HEK293 (cell line): Measurements from ENCODE around the gene PDGFC.
A peak's percentile ranks its signal among the peaks of the same experiment; 100 is the strongest.

Source experiments
- KLF1 ChIP-seq: fragments of 450-650 bp; formaldehyde crosslinking; IDR thresholded peaks from 2 replicates; pipeline ENCODE4 v1.5.1; 2016; ENCODE audit warnings: missing biosample characterization, missing genetic modification characterization
- PBX3 ChIP-seq: sonication (generic); formaldehyde crosslinking; IDR thresholded peaks from 2 replicates; pipeline ENCODE4 v1.8.1; 2022; ENCODE audit warnings: mild to moderate bottlenecking, moderate library complexity, missing genetic modification reagents
- ZBTB48 ChIP-seq: fragments of 450-650 bp; formaldehyde crosslinking; IDR thresholded peaks from 2 replicates; pipeline ENCODE4 v1.5.1; 2016; ENCODE audit warnings: missing biosample characterization, missing genetic modification characterization
- ZFP3 ChIP-seq: fragments of 450-650 bp; formaldehyde crosslinking; IDR thresholded peaks from 2 replicates; pipeline ENCODE4 v1.5.1; 2016; ENCODE audit warnings: low read depth, missing biosample characterization, missing genetic modification characterization
- ZNF140 ChIP-seq: fragments of 450-650 bp; formaldehyde crosslinking; IDR thresholded peaks from 2 replicates; pipeline ENCODE4 v1.5.1; 2016; ENCODE audit warnings: missing biosample characterization, missing genetic modification characterization
- ZNF157 ChIP-seq: fragments of 450-650 bp; formaldehyde crosslinking; IDR thresholded peaks from 2 replicates; pipeline ENCODE4 v1.5.1; 2016; ENCODE audit warnings: missing biosample characterization, missing genetic modification characterization
- ZNF16 ChIP-seq: fragments of 450-650 bp; formaldehyde crosslinking; IDR thresholded peaks from 2 replicates; pipeline ENCODE4 v1.5.1; 2016; ENCODE audit warnings: low read depth, missing biosample characterization, missing genetic modification characterization
- ZNF174 ChIP-seq: fragments of 450-650 bp; formaldehyde crosslinking; IDR thresholded peaks from 2 replicates; pipeline ENCODE4 v1.5.0; 2017; ENCODE audit warnings: missing biosample characterization, mild to moderate bottlenecking, missing genetic modification characterization
- ZNF221 ChIP-seq: fragments of 450-650 bp; formaldehyde crosslinking; IDR thresholded peaks from 2 replicates; pipeline ENCODE4 v1.5.1; 2017; ENCODE audit warnings: missing biosample characterization, missing genetic modification characterization, borderline replicate concordance
- ZNF354C ChIP-seq: fragments of 450-650 bp; formaldehyde crosslinking; IDR thresholded peaks from 2 replicates; pipeline ENCODE4 v1.5.1; 2016; ENCODE audit warnings: missing biosample characterization, missing genetic modification characterization, low read depth, borderline replicate concordance
- ZNF366 ChIP-seq: fragments of 450-650 bp; formaldehyde crosslinking; conservative IDR thresholded peaks from 2 replicates; pipeline ENCODE4 v1.5.1; 2016; ENCODE audit warnings: missing biosample characterization, missing genetic modification characterization
- ZNF510 ChIP-seq: fragments of 450-650 bp; formaldehyde crosslinking; IDR thresholded peaks from 2 replicates; pipeline ENCODE4 v1.5.1; 2018; ENCODE audit warnings: mild to moderate bottlenecking, missing genetic modification characterization, missing biosample characterization; ENCODE audit not compliant: insufficient replicate concordance
- ZNF518A ChIP-seq: fragments of 450-650 bp; formaldehyde crosslinking; conservative IDR thresholded peaks from 2 replicates; pipeline ENCODE4 v1.5.1; 2016; ENCODE audit warnings: low read depth, missing biosample characterization, missing genetic modification characterization
- ZNF624 ChIP-seq: fragments of 450-650 bp; formaldehyde crosslinking; IDR thresholded peaks from 2 replicates; pipeline ENCODE4 v1.5.1; 2017; ENCODE audit warnings: missing biosample characterization, missing genetic modification characterization
- ZNF704 ChIP-seq: fragments of 450-650 bp; formaldehyde crosslinking; IDR thresholded peaks from 2 replicates; pipeline ENCODE4 v1.5.1; 2016; ENCODE audit warnings: missing biosample characterization, missing genetic modification characterization
- ZXDB ChIP-seq: fragments of 450-650 bp; formaldehyde crosslinking; IDR thresholded peaks from 2 replicates; pipeline ENCODE4 v1.5.1; 2016; ENCODE audit warnings: missing biosample characterization, missing genetic modification characterization
- TF ChIP-seq, protein P1 (sequence below): fragments of 450-650 bp; formaldehyde crosslinking; IDR thresholded peaks from 2 replicates; pipeline ENCODE4 v1.5.1; 2016; ENCODE audit warnings: missing biosample characterization, missing genetic modification characterization
- TF ChIP-seq, protein P2 (sequence below): fragments of 450-650 bp; formaldehyde crosslinking; IDR thresholded peaks from 2 replicates; pipeline ENCODE4 v1.5.1; 2016; ENCODE audit warnings: missing biosample characterization, missing genetic modification characterization, borderline replicate concordance
- TF ChIP-seq, protein P3 (sequence below): fragments of 450-650 bp; formaldehyde crosslinking; IDR thresholded peaks from 2 replicates; pipeline ENCODE4 v1.5.1; 2016; ENCODE audit warnings: missing biosample characterization, missing genetic modification characterization, borderline replicate concordance

PDGFC gene

GRCh38 chr4:156959298-156959702 is 12.3 kb downstream of the PDGFC start (continued):
- TF ChIP-seq PBX3 (CRISPR knock-in tag): no peak
- TF ChIP-seq ZBTB48: no peak
- no peak for TF ChIP-seq ZNF624
- no peak for TF ChIP-seq ZNF174 (tag by site-specific recombination)
- TF ChIP-seq ZNF518A (tag by site-specific recombination): no peak
- no peak for TF ChIP-seq ZNF704
- TF ChIP-seq, protein P1, sequence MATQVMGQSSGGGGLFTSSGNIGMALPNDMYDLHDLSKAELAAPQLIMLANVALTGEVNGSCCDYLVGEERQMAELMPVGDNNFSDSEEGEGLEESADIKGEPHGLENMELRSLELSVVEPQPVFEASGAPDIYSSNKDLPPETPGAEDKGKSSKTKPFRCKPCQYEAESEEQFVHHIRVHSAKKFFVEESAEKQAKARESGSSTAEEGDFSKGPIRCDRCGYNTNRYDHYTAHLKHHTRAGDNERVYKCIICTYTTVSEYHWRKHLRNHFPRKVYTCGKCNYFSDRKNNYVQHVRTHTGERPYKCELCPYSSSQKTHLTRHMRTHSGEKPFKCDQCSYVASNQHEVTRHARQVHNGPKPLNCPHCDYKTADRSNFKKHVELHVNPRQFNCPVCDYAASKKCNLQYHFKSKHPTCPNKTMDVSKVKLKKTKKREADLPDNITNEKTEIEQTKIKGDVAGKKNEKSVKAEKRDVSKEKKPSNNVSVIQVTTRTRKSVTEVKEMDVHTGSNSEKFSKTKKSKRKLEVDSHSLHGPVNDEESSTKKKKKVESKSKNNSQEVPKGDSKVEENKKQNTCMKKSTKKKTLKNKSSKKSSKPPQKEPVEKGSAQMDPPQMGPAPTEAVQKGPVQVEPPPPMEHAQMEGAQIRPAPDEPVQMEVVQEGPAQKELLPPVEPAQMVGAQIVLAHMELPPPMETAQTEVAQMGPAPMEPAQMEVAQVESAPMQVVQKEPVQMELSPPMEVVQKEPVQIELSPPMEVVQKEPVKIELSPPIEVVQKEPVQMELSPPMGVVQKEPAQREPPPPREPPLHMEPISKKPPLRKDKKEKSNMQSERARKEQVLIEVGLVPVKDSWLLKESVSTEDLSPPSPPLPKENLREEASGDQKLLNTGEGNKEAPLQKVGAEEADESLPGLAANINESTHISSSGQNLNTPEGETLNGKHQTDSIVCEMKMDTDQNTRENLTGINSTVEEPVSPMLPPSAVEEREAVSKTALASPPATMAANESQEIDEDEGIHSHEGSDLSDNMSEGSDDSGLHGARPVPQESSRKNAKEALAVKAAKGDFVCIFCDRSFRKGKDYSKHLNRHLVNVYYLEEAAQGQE (tag by site-specific recombination): no peak
- no peak for TF ChIP-seq KLF1 (tag by site-specific recombination)
- no peak for TF ChIP-seq ZNF157 (tag by site-specific recombination)
- no peak for TF ChIP-seq ZNF366 (tag by site-specific recombination)
- TF ChIP-seq, protein P2, sequence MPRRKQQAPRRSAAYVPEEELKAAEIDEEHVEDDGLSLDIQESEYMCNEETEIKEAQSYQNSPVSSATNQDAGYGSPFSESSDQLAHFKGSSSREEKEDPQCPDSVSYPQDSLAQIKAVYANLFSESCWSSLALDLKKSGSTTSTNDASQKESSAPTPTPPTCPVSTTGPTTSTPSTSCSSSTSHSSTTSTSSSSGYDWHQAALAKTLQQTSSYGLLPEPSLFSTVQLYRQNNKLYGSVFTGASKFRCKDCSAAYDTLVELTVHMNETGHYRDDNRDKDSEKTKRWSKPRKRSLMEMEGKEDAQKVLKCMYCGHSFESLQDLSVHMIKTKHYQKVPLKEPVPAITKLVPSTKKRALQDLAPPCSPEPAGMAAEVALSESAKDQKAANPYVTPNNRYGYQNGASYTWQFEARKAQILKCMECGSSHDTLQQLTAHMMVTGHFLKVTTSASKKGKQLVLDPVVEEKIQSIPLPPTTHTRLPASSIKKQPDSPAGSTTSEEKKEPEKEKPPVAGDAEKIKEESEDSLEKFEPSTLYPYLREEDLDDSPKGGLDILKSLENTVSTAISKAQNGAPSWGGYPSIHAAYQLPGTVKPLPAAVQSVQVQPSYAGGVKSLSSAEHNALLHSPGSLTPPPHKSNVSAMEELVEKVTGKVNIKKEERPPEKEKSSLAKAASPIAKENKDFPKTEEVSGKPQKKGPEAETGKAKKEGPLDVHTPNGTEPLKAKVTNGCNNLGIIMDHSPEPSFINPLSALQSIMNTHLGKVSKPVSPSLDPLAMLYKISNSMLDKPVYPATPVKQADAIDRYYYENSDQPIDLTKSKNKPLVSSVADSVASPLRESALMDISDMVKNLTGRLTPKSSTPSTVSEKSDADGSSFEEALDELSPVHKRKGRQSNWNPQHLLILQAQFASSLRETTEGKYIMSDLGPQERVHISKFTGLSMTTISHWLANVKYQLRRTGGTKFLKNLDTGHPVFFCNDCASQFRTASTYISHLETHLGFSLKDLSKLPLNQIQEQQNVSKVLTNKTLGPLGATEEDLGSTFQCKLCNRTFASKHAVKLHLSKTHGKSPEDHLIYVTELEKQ: peak; percentile 79; the same call in 1 of the 2 replicates
- no peak for TF ChIP-seq ZNF16 (tag by site-specific recombination)
- TF ChIP-seq, protein P3, sequence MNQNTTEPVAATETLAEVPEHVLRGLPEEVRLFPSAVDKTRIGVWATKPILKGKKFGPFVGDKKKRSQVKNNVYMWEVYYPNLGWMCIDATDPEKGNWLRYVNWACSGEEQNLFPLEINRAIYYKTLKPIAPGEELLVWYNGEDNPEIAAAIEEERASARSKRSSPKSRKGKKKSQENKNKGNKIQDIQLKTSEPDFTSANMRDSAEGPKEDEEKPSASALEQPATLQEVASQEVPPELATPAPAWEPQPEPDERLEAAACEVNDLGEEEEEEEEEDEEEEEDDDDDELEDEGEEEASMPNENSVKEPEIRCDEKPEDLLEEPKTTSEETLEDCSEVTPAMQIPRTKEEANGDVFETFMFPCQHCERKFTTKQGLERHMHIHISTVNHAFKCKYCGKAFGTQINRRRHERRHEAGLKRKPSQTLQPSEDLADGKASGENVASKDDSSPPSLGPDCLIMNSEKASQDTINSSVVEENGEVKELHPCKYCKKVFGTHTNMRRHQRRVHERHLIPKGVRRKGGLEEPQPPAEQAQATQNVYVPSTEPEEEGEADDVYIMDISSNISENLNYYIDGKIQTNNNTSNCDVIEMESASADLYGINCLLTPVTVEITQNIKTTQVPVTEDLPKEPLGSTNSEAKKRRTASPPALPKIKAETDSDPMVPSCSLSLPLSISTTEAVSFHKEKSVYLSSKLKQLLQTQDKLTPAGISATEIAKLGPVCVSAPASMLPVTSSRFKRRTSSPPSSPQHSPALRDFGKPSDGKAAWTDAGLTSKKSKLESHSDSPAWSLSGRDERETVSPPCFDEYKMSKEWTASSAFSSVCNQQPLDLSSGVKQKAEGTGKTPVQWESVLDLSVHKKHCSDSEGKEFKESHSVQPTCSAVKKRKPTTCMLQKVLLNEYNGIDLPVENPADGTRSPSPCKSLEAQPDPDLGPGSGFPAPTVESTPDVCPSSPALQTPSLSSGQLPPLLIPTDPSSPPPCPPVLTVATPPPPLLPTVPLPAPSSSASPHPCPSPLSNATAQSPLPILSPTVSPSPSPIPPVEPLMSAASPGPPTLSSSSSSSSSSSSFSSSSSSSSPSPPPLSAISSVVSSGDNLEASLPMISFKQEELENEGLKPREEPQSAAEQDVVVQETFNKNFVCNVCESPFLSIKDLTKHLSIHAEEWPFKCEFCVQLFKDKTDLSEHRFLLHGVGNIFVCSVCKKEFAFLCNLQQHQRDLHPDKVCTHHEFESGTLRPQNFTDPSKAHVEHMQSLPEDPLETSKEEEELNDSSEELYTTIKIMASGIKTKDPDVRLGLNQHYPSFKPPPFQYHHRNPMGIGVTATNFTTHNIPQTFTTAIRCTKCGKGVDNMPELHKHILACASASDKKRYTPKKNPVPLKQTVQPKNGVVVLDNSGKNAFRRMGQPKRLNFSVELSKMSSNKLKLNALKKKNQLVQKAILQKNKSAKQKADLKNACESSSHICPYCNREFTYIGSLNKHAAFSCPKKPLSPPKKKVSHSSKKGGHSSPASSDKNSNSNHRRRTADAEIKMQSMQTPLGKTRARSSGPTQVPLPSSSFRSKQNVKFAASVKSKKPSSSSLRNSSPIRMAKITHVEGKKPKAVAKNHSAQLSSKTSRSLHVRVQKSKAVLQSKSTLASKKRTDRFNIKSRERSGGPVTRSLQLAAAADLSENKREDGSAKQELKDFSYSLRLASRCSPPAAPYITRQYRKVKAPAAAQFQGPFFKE (tag by site-specific recombination): no peak
- no peak for TF ChIP-seq ZNF221
- no peak for TF ChIP-seq ZNF140 (tag by site-specific recombination)
- TF ChIP-seq ZNF510: no peak
- TF ChIP-seq ZXDB (tag by site-specific recombination): peak; percentile 73
- TF ChIP-seq ZFP3 (tag by site-specific recombination): no peak
- TF ChIP-seq ZNF354C (tag by site-specific recombination): no peak
